OCI-LY1 (cell line): ENCODE data around the gene HMCN2.

Source experiments
- H2AFZ ChIP-seq: fragments of 200-600 bp; sonication (generic), shearing (Covaris generic); 2 replicates; pipeline ENCODE4 v1.6.0; 2014; ENCODE audit warnings: antibody characterized with exemption, mild to moderate bottlenecking, low read length
- H3F3A ChIP-seq: fragments of 200-600 bp; sonication (generic), shearing (Covaris generic); 2 replicates; pipeline ENCODE4 v1.6.0; 2014; ENCODE audit warnings: mild to moderate bottlenecking, antibody characterized with exemption, low read length, moderate library complexity; ENCODE audit not compliant: insufficient read depth
- H3K27ac ChIP-seq: fragments of 200-600 bp; sonication (generic); 2 replicates; pipeline ENCODE4 v1.5.1; 2014; ENCODE audit warnings: low read length, mixed run types, mild to moderate bottlenecking, low read depth; ENCODE audit not compliant: poor library complexity, severe bottlenecking
- H3K27me3 ChIP-seq: fragments of 200-600 bp; sonication (generic); 2 replicates; pipeline ENCODE4 v1.6.0; 2014; ENCODE audit warnings: antibody characterized with exemption, mild to moderate bottlenecking, low read length, moderate library complexity; ENCODE audit not compliant: insufficient read depth
- H3K36me3 ChIP-seq: fragments of 200-600 bp; sonication (generic); 2 replicates; pipeline ENCODE4 v1.6.1; 2014; ENCODE audit warnings: mild to moderate bottlenecking, antibody characterized with exemption, low read length, moderate library complexity, mixed read lengths; ENCODE audit not compliant: insufficient read depth
- H3K4me1 ChIP-seq: fragments of 200-600 bp; sonication (generic); 2 replicates; pipeline ENCODE4 v1.5.1; 2014; ENCODE audit warnings: mild to moderate bottlenecking, low read length, moderate library complexity; ENCODE audit not compliant: insufficient read depth, severe bottlenecking
- H3K4me2 ChIP-seq: fragments of 200-600 bp; sonication (generic), shearing (Covaris generic); 2 replicates; pipeline ENCODE4 v1.6.1; 2014; ENCODE audit warnings: low read length
- H3K4me3 ChIP-seq: fragments of 200-600 bp; sonication (generic); 2 replicates; pipeline ENCODE4 v1.5.1; 2014; ENCODE audit warnings: low read length, low read depth, mild to moderate bottlenecking, mixed read lengths; ENCODE audit not compliant: poor library complexity, severe bottlenecking
- H3K79me2 ChIP-seq: fragments of 200-600 bp; shearing (Covaris generic); 2 replicates; pipeline ENCODE4 v1.6.1; 2016; ENCODE audit warnings: mixed run types, low read length, mixed read lengths; ENCODE audit not compliant: insufficient read depth
- H3K9ac ChIP-seq: fragments of 200-600 bp; sonication (generic), shearing (Covaris generic); 2 replicates; pipeline ENCODE4 v1.6.1; 2014; ENCODE audit warnings: mild to moderate bottlenecking, low read length, mixed read lengths
- H3K9me2 ChIP-seq: fragments of 200-600 bp; sonication (generic), shearing (Covaris generic); 2 replicates; pipeline ENCODE4 v1.6.1; 2014; ENCODE audit warnings: low read depth, mild to moderate bottlenecking, low read length, mixed read lengths
- H3K9me3 ChIP-seq: fragments of 200-600 bp; shearing (Covaris generic); 2 replicates; pipeline ENCODE4 v1.6.1; 2014; ENCODE audit warnings: low read length, mixed read lengths
- H4K20me1 ChIP-seq: fragments of 200-600 bp; sonication (generic), shearing (Covaris generic); 2 replicates; pipeline ENCODE4 v1.6.0; 2016; ENCODE audit warnings: mild to moderate bottlenecking, low read length; ENCODE audit not compliant: insufficient read depth
- CTCF ChIP-seq: fragments of 200-600 bp; sonication (generic), shearing (Covaris generic); IDR thresholded peaks from 2 replicates; pipeline ENCODE4 v1.5.1; 2017; ENCODE audit warnings: mild to moderate bottlenecking, antibody characterized with exemption, low read length, moderate library complexity, mixed read lengths
- EZH2 ChIP-seq: fragments of 200-600 bp; sonication (generic), shearing (Covaris generic); IDR thresholded peaks from 2 replicates; pipeline ENCODE4 v1.8.0; 2017; ENCODE audit warnings: borderline replicate concordance, mixed run types, mild to moderate bottlenecking, antibody characterized with exemption, low read length, moderate library complexity, mixed read lengths

Gene HMCN2

DNA sequence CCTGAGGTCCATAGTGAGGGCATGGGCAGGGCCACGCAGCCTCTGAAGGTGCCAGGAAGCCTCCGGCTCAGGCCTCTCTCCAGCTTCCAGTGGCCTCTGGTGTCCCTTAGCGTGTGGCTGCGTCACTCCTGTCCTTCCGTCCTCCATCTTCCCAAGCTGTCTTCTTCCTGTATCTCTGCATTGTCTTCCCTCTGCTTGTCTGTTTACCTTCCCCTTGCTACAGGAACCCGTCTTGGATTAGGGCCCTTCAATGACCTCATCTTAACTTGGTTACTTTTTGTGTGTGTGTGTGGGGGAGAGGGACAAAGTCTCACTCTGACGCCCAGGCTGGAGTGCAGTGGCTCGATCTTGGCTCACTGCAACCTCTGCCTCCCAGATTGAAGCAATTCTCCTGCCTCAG is 193.6 kb downstream of the HMCN2 start:
- no peaks in the 10 kb centered on the region for H3K4me1 ChIP-seq
- H3K27ac ChIP-seq, result no peak overlapping the region
- no peak overlapping the region for H3K4me2 ChIP-seq
- TF ChIP-seq CTCF, result no peak
- TF ChIP-seq EZH2, result no peak
- no peaks in the 10 kb centered on the region; the same call in 1 of the 2 replicates for H3K27me3 ChIP-seq
- H3K9ac ChIP-seq, result no peak overlapping the region
- no peaks in the 10 kb centered on the region for H3F3A ChIP-seq
- H4K20me1 ChIP-seq, result no peaks in the 10 kb centered on the region
- H3K9me2 ChIP-seq, result no peaks in the 10 kb centered on the region
- no peaks in the 10 kb centered on the region for H3K79me2 ChIP-seq
- no peaks in the 10 kb centered on the region for H3K36me3 ChIP-seq
- no peaks in the 10 kb centered on the region for H3K9me3 ChIP-seq
- no peak overlapping the region for H2AFZ ChIP-seq
- H3K4me3 ChIP-seq, result no peak overlapping the region

- Histone ChIP-seq H4K20me1 (no peaks in the 10 kb centered on the region), H3K9ac (no peak overlapping the region)
Observed at GRCh38 chr9:130459941-130460669, 194.5 kb downstream of the HMCN2 start.

GRCh38 chr9:130461218-130461630 is 195.7 kb downstream of the HMCN2 start:
- Histone ChIP-seq H3K4me3 (no peak overlapping the region), H3K27me3 (no peaks in the 10 kb centered on the region; the same call in 1 of the 2 replicates), H2AFZ (no peak overlapping the region), H3K9ac (no peak overlapping the region), H3K4me1 (no peaks in the 10 kb centered on the region), H3K4me2 (peak overlapping the region; percentile 39; the same call in 1 of the 2 replicates), H3K27ac (no peak overlapping the region), H3K9me3 (no peaks in the 10 kb centered on the region), H3K9me2 (no peaks in the 10 kb centered on the region), H3F3A (no peaks in the 10 kb centered on the region), H3K36me3 (no peaks in the 10 kb centered on the region), H4K20me1 (no peaks in the 10 kb centered on the region), H3K79me2 (no peaks in the 10 kb centered on the region)
- TF ChIP-seq EZH2, result no peak
- TF ChIP-seq CTCF, result peak; percentile 82

More at GRCh38 chr9:130459941-130460669, 194.5 kb downstream of the HMCN2 start:
- H3K4me3 ChIP-seq, result no peak overlapping the region
- no peaks in the 10 kb centered on the region for H3K9me2 ChIP-seq
- H3K27me3 ChIP-seq, result no peaks in the 10 kb centered on the region; the same call in 1 of the 2 replicates
- no peak overlapping the region for H3K4me2 ChIP-seq
- no peaks in the 10 kb centered on the region for H3F3A ChIP-seq
- no peak for TF ChIP-seq EZH2
- no peaks in the 10 kb centered on the region for H3K36me3 ChIP-seq
- H2AFZ ChIP-seq, result no peak overlapping the region
- no peaks in the 10 kb centered on the region for H3K9me3 ChIP-seq
- no peaks in the 10 kb centered on the region for H3K4me1 ChIP-seq
- no peak overlapping the region for H3K27ac ChIP-seq
- no peaks in the 10 kb centered on the region for H3K79me2 ChIP-seq

- no peak overlapping the region for H3K27ac ChIP-seq
- no peaks in the 10 kb centered on the region for H3K4me1 ChIP-seq
- no peaks in the 10 kb centered on the region for H3K79me2 ChIP-seq
- H3K9ac ChIP-seq, result no peak overlapping the region
- no peaks in the 10 kb centered on the region; the same call in 1 of the 2 replicates for H3K27me3 ChIP-seq
- no peaks in the 10 kb centered on the region for H3K9me3 ChIP-seq
- H3K9me2 ChIP-seq, result no peaks in the 10 kb centered on the region
- H3F3A ChIP-seq, result no peaks in the 10 kb centered on the region
- no peaks in the 10 kb centered on the region for H3K36me3 ChIP-seq
- H3K4me3 ChIP-seq, result no peak overlapping the region
- no peaks in the 10 kb centered on the region for H4K20me1 ChIP-seq
- TF ChIP-seq CTCF (no peak), EZH2 (no peak)
- no peak overlapping the region for H2AFZ ChIP-seq
- no peak overlapping the region for H3K4me2 ChIP-seq
Observed at GRCh38 chr9:130461731-130462130, 196.2 kb downstream of the HMCN2 start.
